ENCODE data around the gene SPATA7.

DNA sequence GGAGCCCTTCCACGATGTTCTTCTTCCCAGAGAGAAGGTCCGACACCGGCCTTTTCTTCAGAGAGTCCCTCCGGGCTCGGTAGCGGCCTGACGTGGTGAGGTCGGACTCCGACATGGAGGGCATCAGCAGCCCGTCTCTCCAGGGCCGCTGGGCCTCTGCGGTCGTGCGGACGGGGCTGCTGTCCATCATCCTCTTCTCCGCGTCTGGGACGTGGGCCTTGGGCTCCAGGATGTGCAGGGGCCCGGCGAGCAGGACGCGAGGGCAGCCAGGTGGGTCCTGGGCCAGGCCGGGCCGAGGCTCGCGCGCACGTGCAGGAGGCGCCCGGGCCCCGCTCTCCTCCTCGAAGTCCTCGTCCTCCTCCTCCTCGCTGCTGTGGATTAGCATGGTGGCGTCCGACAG lies 93.5 kb downstream of the SPATA7 start:
- no peak for TF ChIP-seq CTCF (IDR thresholded peaks at IDR 0.05)
- no peak for TF ChIP-seq POLR2A (IDR thresholded peaks at IDR 0.05)
- no peak for TF ChIP-seq POLR2AphosphoS5 (IDR thresholded peaks at IDR 0.05; ENCODE audit: insufficient read depth in 1 of 2, low read depth in 1 of 2)
